Endothelial cell (in vitro differentiated cells): Measurements from ENCODE around the gene EML4. TPM values are rescaled to one million over a fixed set of nuclear protein-coding genes. Genes with fewer than 3 reads are reported as not detected.

Experiments
- DNase-seq: peaks from one replicate; pipeline ENCODE4 v3.0.0; 2021; ENCODE audit warnings: low spot score
- H3K27ac Mint-ChIP-seq: one replicate; pipeline ENCODE4 v1.8.0; 2021; ENCODE audit warnings: mixed read lengths, inconsistent platforms; ENCODE audit not compliant: unreplicated experiment
- H3K27me3 Mint-ChIP-seq: one replicate; pipeline ENCODE4 v1.8.0; 2021; ENCODE audit warnings: mild to moderate bottlenecking, moderate library complexity, mixed read lengths, inconsistent platforms; ENCODE audit not compliant: unreplicated experiment
- H3K36me3 Mint-ChIP-seq: one replicate; pipeline ENCODE4 v1.8.0; 2021; ENCODE audit warnings: mild to moderate bottlenecking, low read depth, mixed read lengths, inconsistent platforms; ENCODE audit not compliant: unreplicated experiment
- H3K4me1 Mint-ChIP-seq: one replicate; pipeline ENCODE4 v1.8.0; 2021; ENCODE audit warnings: mild to moderate bottlenecking, mixed read lengths, inconsistent platforms; ENCODE audit not compliant: unreplicated experiment
- H3K4me3 Mint-ChIP-seq: one replicate; pipeline ENCODE4 v1.8.0; 2021; ENCODE audit warnings: mild to moderate bottlenecking, mixed read lengths, inconsistent platforms; ENCODE audit not compliant: unreplicated experiment
- H3K9me3 Mint-ChIP-seq: one replicate; pipeline ENCODE4 v1.8.0; 2021; ENCODE audit warnings: mixed read lengths, inconsistent platforms; ENCODE audit not compliant: unreplicated experiment
- CTCF ChIP-seq: fragments of 200-600 bp; sonication (generic); IDR thresholded peaks from one replicate; pipeline ENCODE4 v1.5.0; 2021; ENCODE audit warnings: antibody characterized with exemption; ENCODE audit not compliant: unreplicated experiment
- total RNA-seq: library from RNA; stranded (reverse); fragmentation: NEBNext Ultra II Directional; extraction: Animal tissue kit (Norgen Biotek cat#: 25700); gene quantifications from one replicate; pipeline ENCODE4 v1.2.1, GENCODE V29; 2021; ENCODE audit not compliant: unreplicated experiment

EML4 gene
- total RNA-seq, 1 donor from 2014 or later: 49.7 TPM

- Mint-ChIP-seq H3K27ac (no peak overlapping the region), H3K36me3 (peaks cover 3% of the 10 kb centered on the region), H3K27me3 (peaks cover 4% of the 10 kb centered on the region), H3K9me3 (no peaks in the 10 kb centered on the region), H3K4me3 (no peak overlapping the region), H3K4me1 (peaks cover 19% of the 10 kb centered on the region)
- no peak for TF ChIP-seq CTCF
- no peak for DNase-seq
These were observed 194.3 kb downstream of the EML4 start for GRCh38 chr2:42363413-42363812.

- no peak for TF ChIP-seq CTCF
- peaks cover 3% of the 10 kb centered on the region for H3K36me3 Mint-ChIP-seq
These were observed 195.5 kb downstream of the EML4 start for GRCh38 chr2:42364658-42365057.

GRCh38 chr2:42366411-42366810 lies 197.3 kb downstream of the EML4 start:
- Mint-ChIP-seq H3K9me3 (no peaks in the 10 kb centered on the region), H3K36me3 (no peaks in the 10 kb centered on the region), H3K27ac (no peak overlapping the region), H3K4me1 (peaks cover 9% of the 10 kb centered on the region), H3K27me3 (peaks cover 2% of the 10 kb centered on the region), H3K4me3 (no peak overlapping the region)
- DNase-seq: no peak
- no peak for TF ChIP-seq CTCF

More at GRCh38 chr2:42364658-42365057, 195.5 kb downstream of the EML4 start:
- Mint-ChIP-seq H3K4me1 (peaks cover 17% of the 10 kb centered on the region), H3K4me3 (no peak overlapping the region), H3K9me3 (no peaks in the 10 kb centered on the region), H3K27me3 (peaks cover 2% of the 10 kb centered on the region), H3K27ac (no peak overlapping the region)
- no peak for DNase-seq

- Mint-ChIP-seq H3K27ac (no peak overlapping the region), H3K27me3 (peaks cover 2% of the 10 kb centered on the region), H3K4me1 (peaks cover 9% of the 10 kb centered on the region), H3K9me3 (no peaks in the 10 kb centered on the region), H3K36me3 (no peaks in the 10 kb centered on the region), H3K4me3 (no peak overlapping the region)
- no peak for TF ChIP-seq CTCF
- DNase-seq: no peak
These were observed 198.7 kb downstream of the EML4 start for GRCh38 chr2:42367835-42368234.

- H3K27me3 Mint-ChIP-seq: peaks cover 2% of the 10 kb centered on the region
- no peaks in the 10 kb centered on the region for H3K36me3 Mint-ChIP-seq
- peak overlapping the region; percentile 81 for H3K27ac Mint-ChIP-seq
These were observed 199.8 kb downstream of the EML4 start for GRCh38 chr2:42368817-42369531.

More at GRCh38 chr2:42368817-42369531, 199.8 kb downstream of the EML4 start:
- Mint-ChIP-seq H3K9me3 (no peaks in the 10 kb centered on the region), H3K4me1 (peaks cover 9% of the 10 kb centered on the region), H3K4me3 (peak overlapping the region; percentile 2)
- TF ChIP-seq CTCF: no peak
- DNase-seq: peak; percentile 22
